Measurements from ENCODE around the gene FYTTD1.

The FYTTD1 gene

GRCh38 chr3:197830308-197830966, 80.8 kb downstream of the FYTTD1 start:
- no peak for FAIRE-seq
- DNase-seq (ENCODE audit: low spot score): no peak

GRCh38 chr3:197830967-197831313, 81.3 kb downstream of the FYTTD1 start:
- no peak for DNase-seq (ENCODE audit: low spot score)
- no peak for FAIRE-seq

GRCh38 chr3:197833930-197834715, 84.4 kb downstream of the FYTTD1 start:
- FAIRE-seq (no peak), DNase-seq (ENCODE audit: low spot score) (no peak)

- DNase-seq (ENCODE audit: low spot score) (no peak), FAIRE-seq (no peak)
Measured at GRCh38 chr3:197835509-197835908, 85.8 kb downstream of the FYTTD1 start.

GRCh38 chr3:197836244-197836643, 86.6 kb downstream of the FYTTD1 start:
- no peak for FAIRE-seq
- DNase-seq (ENCODE audit: low spot score): no peak
